WI38 (cell line): ENCODE data around the gene DNAH17.

Source experiments
- H3K4me3 ChIP-seq: 2 replicates; pipeline ENCODE4 v1.5.1; 2011; ENCODE audit warnings: low read depth, mild to moderate bottlenecking, control low read depth, low read length
- TF ChIP-seq, protein P1 (sequence below): IDR thresholded peaks from 2 replicates; pipeline ENCODE4 v1.5.1; 2012; ENCODE audit warnings: low read depth, mild to moderate bottlenecking, control low read depth, low read length

Gene DNAH17

DNA sequence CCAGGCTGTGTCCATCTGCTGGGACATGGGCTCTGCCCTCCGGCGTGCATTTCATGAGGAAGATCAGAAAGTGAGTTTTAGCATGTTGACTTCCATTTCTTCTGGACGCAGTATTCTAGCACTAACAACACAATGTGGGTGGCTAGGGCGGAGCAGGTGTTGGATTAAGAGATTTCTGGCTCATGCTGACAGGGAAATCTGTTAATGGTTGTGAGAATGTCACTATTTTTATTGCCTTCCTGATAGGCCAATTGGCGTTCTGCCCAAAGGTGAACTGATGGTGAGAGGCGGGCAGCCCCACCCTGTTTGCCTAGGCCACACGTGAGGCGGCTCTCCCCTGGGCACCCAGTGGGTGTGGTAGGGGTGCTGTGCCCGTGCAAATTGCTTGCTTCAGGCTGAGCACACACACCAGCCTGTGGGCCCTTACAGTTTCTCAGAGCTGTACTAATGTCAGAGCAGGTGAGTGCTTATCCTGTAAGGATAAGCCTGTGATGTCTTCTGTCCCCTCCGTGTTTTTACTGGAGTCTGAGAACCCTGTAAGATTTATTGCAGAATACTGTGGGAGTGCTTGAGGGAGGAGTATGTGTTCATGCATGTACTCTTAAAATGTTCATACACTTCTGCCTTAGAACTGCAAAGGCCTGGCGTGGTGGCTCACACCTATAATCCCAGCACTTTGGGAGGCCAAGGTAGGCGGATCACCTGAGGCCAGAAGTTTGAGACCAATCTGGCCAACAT is 167.8 kb downstream of the DNAH17 start:
- TF ChIP-seq, protein P1, sequence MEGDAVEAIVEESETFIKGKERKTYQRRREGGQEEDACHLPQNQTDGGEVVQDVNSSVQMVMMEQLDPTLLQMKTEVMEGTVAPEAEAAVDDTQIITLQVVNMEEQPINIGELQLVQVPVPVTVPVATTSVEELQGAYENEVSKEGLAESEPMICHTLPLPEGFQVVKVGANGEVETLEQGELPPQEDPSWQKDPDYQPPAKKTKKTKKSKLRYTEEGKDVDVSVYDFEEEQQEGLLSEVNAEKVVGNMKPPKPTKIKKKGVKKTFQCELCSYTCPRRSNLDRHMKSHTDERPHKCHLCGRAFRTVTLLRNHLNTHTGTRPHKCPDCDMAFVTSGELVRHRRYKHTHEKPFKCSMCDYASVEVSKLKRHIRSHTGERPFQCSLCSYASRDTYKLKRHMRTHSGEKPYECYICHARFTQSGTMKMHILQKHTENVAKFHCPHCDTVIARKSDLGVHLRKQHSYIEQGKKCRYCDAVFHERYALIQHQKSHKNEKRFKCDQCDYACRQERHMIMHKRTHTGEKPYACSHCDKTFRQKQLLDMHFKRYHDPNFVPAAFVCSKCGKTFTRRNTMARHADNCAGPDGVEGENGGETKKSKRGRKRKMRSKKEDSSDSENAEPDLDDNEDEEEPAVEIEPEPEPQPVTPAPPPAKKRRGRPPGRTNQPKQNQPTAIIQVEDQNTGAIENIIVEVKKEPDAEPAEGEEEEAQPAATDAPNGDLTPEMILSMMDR: no peak
- H3K4me3 ChIP-seq: no peak overlapping the region

DNA sequence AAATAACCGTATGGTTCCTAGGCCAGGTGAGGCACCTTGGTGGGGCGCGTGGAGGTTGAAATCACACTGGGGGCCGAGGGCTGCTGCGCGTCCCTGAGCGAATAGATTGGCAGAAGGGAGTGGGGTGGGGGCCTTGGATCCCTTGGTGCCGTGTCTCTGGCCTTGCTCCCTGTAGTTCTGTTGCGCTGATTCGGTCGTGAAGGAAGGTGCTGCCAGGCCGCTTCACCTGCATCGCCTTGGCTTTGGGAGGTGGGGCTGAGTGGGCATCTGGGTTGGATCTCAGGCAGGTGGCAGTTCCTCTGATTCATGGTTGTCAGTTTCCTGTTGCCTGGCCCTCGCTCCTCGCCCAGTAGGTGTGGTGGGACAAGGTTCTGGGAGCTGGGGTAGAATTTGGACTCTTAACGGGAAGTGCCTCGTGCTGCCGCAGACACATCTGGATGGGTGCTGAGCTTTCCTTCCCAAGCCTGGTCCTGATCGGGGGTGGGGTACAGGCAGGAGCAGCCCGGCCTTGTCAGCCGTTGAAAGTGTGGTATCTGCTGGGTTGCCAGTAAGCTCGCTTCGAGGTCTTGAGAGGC is 168.6 kb downstream of the DNAH17 start:
- H3K4me3 ChIP-seq: no peak overlapping the region
- TF ChIP-seq, protein P1: no peak

DNA sequence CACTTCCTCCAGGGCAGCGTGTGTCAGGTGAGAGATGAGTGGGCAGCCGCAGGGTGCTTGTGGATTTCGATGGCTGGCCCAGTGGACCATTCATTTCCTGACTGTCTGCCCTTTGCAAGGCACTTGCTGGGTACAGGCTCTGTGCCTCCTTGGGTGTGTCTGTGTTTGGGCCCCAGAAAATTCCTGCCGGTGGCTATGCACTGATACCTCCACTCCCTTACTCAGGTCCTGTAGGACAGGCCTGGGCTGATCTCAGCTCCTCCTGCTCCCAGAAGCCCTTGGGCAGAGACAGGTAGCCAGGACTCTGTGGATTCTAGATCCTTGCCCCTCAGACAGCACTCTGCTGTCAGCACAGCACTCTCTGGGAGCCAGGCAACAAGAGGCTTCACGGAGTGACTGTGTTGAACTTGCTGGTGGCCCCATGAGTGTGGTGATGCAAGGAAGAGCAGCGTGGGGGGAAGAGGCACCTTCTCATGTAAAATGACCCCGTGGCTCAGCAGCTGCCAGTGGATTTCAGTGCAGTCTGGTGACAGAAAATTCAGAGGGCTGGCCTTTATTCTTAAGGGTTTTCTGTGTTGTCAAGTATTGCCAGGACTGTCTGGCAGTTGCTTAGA is 169.7 kb downstream of the DNAH17 start:
- no peak overlapping the region for H3K4me3 ChIP-seq
- TF ChIP-seq, protein P1: no peak

DNA sequence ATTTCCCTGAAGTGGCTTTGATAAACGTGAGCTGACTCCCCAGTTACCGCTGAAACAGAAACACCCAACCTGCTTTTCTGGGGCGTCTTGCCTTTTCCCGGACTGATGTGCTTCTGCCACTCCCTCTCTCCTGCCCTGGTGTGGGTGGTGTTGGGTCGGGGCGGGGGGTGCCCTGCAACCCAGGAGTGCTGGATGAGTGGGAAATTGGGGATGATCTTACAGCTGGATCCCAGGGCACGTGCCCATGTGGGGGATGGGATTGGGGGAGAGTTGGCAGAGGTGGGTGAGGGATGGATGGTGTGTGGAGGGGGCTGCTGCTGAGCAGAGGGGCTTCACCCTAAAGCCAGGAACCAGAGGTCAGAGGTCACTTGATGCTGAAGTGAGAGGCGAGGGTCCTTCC is 170.3 kb downstream of the DNAH17 start:
- no peak overlapping the region for H3K4me3 ChIP-seq
- TF ChIP-seq, protein P1: no peak

DNA sequence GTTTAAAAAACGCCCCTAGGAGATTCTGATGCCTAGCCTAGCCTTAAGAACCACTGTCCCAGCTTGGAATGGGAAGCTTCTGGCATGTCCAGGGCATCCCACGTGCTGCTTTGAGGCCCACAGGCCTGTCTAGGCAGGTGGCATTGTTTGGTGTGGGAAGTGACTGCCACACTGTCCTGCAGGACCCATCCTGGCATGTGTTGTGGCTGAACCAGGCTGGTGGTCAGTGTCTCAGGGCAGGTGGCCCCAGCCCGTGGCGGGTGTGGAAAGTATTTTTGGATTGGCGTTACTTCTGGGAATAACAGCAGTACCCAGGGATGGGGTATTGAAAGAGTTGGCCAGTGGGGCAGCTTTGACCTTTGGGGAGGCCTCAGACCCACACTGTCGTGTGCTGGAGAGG is 170.8 kb downstream of the DNAH17 start:
- no peak overlapping the region for H3K4me3 ChIP-seq
- TF ChIP-seq, protein P1: no peak

DNA sequence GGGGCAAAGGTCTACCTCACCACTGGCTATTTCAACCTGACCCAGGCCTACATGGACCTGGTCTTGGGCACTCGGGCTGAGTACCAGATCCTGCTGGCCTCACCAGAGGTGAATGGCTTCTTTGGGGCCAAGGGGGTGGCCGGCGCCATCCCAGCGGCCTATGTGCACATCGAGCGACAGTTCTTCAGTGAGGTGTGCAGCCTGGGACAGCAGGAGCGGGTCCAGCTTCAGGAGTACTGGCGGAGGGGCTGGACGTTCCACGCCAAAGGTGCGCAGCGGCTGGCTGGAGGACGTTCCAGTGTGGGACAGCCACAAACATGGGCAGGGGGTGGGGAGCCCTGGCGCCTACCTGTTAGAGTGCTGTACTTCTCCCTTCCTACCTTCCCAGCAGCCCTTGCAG is 173.4 kb downstream of the DNAH17 start:
- TF ChIP-seq, protein P1: no peak
- H3K4me3 ChIP-seq: no peak overlapping the region

DNA sequence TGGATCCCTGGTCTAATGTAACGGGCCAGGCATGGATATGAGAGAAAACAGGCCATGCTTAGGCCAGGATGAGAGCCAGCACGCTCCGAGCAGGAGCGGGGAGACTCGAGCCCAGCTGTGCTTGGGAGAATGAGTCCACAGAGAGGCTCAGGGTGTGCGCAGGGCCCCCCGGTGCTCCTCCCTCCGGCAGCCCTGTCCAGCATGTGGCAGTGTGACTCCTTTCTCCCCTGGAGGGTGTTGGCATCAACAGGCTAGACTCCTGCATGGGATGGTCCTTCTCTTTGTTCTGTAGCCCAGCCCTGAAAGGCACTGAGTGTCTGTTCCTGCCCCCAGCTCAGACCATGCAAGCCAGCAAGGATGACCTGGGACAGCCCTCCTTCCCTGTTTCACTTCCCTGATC is 175.3 kb downstream of the DNAH17 start:
- no peak overlapping the region for H3K4me3 ChIP-seq

More for the DNA sequence above, 175.3 kb downstream of the DNAH17 start:
- TF ChIP-seq, protein P1: no peak
